ENCODE data around the gene COL4A2.

The COL4A2 gene

GRCh38 chr13:110470272-110471009 lies 163.4 kb downstream of the COL4A2 start:
- in situ Hi-C loops (cut with MboI; ENCODE audit: low pct_unique_long_range_greater_than_20kb, low sequenced_read_pairs): no loop called here
- DNase-seq: peak; percentile 37

- in situ Hi-C loops (cut with MboI; ENCODE audit: low pct_unique_long_range_greater_than_20kb, low sequenced_read_pairs): no loop called here
- DNase-seq: no peak
Observed at GRCh38 chr13:110471156-110471832, 164.2 kb downstream of the COL4A2 start.

- peak; percentile 81 for DNase-seq
- in situ Hi-C loops (cut with MboI; ENCODE audit: low pct_unique_long_range_greater_than_20kb, low sequenced_read_pairs): no loop called here
Observed at GRCh38 chr13:110471833-110472162, 164.7 kb downstream of the COL4A2 start.

GRCh38 chr13:110472904-110473563 lies 165.9 kb downstream of the COL4A2 start:
- in situ Hi-C loops (cut with MboI; ENCODE audit: low pct_unique_long_range_greater_than_20kb, low sequenced_read_pairs): no loop called here
- DNase-seq: no peak

DNA sequence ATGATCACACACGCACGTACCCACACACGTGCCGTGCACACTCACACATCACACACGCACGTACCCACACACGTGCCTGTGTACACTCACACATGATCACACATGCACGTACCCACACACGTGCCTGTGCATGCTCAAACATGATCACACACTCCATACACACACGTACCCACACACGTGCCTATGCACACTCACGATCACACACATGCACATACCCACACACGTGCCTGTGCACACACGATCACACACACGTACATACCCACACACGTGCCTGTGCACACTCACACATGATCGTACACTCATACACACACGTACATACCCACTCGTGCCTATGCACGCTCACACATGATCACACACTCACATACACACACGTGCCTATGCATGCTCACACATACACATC lies 167.6 kb downstream of the COL4A2 start:
- in situ Hi-C loops (cut with MboI; ENCODE audit: low pct_unique_long_range_greater_than_20kb, low sequenced_read_pairs): no loop called here
- DNase-seq: no peak

DNA sequence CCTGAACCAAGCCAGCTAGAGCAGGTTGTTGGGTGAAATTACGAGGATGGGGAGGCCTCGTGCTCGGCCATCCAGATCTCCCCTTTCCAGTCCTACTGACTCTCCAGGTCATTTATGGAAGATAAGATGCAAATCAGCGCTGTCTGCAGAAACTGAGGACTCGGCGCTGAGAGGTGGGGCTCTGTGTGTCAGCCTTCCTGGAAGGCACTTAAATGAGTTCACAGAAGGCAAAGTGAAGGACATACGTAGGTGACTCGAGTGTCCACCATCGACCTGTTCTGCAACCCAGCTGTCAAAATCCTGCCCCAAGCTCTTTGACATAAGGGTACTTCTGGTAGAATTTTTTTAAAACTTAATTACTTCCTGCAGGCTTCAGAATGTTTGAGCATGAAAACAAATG lies 168.0 kb downstream of the COL4A2 start:
- in situ Hi-C loops (cut with MboI; ENCODE audit: low pct_unique_long_range_greater_than_20kb, low sequenced_read_pairs): no loop called here
- no peak for DNase-seq

- in situ Hi-C loops (cut with MboI; ENCODE audit: low pct_unique_long_range_greater_than_20kb, low sequenced_read_pairs): no loop called here
- no peak for DNase-seq
Observed at GRCh38 chr13:110475550-110476219, 168.6 kb downstream of the COL4A2 start.

DNA sequence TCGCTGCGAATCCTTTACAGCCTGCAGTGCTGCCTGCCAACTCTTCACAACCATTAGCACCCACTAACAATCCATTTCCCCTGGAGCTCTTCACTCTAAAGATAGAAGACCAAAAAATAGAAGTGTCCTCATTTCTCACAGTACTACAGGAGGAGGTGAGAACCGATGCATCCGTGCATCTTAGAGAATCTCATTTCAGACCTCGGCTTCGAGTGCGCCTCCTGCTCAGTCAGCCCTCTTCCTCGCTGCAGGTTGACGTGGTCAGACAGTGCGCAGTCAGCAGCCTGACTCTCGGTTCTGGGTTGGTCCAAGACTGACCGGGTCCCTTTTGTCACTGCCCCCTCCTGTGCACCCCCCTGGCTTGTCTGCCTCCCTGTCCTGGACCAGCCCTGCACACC lies 169.1 kb downstream of the COL4A2 start:
- no peak for DNase-seq
- in situ Hi-C loops (cut with MboI; ENCODE audit: low pct_unique_long_range_greater_than_20kb, low sequenced_read_pairs): no loop called here

- in situ Hi-C loops (cut with MboI; ENCODE audit: low pct_unique_long_range_greater_than_20kb, low sequenced_read_pairs): no loop called here
- no peak for DNase-seq
Observed at GRCh38 chr13:110477706-110478245, 170.7 kb downstream of the COL4A2 start.

DNA sequence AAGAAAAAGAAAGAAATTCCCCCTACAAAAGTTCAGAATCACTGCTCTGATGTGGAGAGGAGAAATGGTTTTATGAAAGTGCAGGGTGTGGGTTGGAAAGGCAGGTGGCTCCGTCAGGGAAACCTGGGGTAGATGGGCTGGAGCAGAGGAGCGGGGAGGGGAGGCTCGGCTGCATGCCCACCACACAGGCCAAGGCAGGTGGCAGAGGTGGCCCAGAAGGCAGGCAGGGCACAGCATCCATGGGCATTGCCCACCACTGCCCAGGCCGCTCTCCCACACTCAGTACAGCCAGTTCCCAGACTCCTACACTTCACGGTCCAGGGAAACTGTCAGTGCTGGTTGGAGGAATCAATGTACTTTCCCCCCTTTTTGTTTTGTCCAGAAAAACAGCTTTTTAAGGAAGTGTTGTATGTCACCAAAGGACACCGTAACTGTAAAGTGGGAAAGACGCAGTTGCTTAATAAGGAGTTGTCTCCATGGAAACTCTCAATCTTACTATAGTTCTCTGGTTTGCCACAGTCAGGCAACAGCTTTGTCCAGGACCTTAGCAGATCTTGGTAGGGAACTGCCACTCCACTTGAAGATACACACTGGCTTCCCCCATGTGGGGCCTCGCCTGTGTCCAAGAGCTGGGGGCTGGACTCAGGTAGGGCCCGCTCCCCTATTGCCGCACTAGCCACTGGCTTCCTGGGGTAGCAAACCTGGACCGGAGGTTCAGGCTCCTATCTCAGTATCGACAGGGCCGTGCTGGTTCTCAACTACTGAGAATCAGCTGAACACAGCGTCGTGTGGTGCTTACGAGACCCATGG lies 171.5 kb downstream of the COL4A2 start:
- in situ Hi-C loops (cut with MboI; ENCODE audit: low pct_unique_long_range_greater_than_20kb, low sequenced_read_pairs): no loop called here
- DNase-seq: no peak

- in situ Hi-C loops (cut with MboI; ENCODE audit: low pct_unique_long_range_greater_than_20kb, low sequenced_read_pairs): no loop called here
- DNase-seq: no peak
Observed at GRCh38 chr13:110479215-110479545, 172.1 kb downstream of the COL4A2 start.

GRCh38 chr13:110479648-110480047 lies 172.6 kb downstream of the COL4A2 start:
- no peak for DNase-seq
- in situ Hi-C loops (cut with MboI; ENCODE audit: low pct_unique_long_range_greater_than_20kb, low sequenced_read_pairs): no loop called here

- in situ Hi-C loops (cut with MboI; ENCODE audit: low pct_unique_long_range_greater_than_20kb, low sequenced_read_pairs): no loop called here
Observed at GRCh38 chr13:110480161-110480560, 173.1 kb downstream of the COL4A2 start.

DNA sequence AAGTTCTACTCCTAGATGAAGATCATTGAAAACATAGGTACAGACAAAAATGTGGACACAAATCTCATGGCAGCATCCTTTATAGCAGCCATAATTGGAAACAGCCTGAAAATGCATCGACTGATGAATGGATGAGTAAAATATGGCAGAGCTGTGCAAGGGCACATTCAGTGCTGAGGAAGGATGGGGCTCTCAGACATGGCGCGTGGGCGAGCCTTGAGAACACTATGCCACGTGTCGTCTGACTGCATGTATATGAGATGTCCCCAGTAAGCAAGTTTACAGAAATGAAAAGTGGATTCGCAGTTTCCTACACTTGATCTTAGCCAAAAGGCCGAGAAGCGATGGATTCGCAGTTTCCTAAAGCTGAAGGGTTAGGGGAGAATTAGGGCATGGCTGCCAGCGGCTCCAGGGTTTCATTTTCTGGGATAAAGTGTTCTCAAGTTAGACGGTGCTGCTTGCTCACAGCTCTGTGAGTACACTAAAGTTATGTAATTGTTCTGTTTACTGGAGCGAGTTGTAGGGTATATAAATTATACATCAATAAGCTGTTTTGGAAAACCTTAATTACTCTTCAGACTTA lies 176.4 kb downstream of the COL4A2 start:
- no peak for DNase-seq
- in situ Hi-C loops (cut with MboI; ENCODE audit: low pct_unique_long_range_greater_than_20kb, low sequenced_read_pairs): no loop called here

More at GRCh38 chr13:110480161-110480560, 173.1 kb downstream of the COL4A2 start:
- DNase-seq: no peak

- no peak for DNase-seq
- in situ Hi-C loops (cut with MboI; ENCODE audit: low pct_unique_long_range_greater_than_20kb, low sequenced_read_pairs): no loop called here
Observed at GRCh38 chr13:110484290-110485048, 177.4 kb downstream of the COL4A2 start.

- in situ Hi-C loops (cut with MboI; ENCODE audit: low pct_unique_long_range_greater_than_20kb, low sequenced_read_pairs): no loop called here
- no peak for DNase-seq
Observed at GRCh38 chr13:110485604-110486003, 178.5 kb downstream of the COL4A2 start.

- no peak for DNase-seq
- in situ Hi-C loops (cut with MboI; ENCODE audit: low pct_unique_long_range_greater_than_20kb, low sequenced_read_pairs): no loop called here
Observed at GRCh38 chr13:110486061-110486715, 179.1 kb downstream of the COL4A2 start.

Data from KBM-7 (cell line).